Upper lobe of right lung (tissue), 1 donor: Measurements from ENCODE around the gene DHX9. TPM values are rescaled to one million over a fixed set of nuclear protein-coding genes. Genes with fewer than 3 reads are reported as not detected.

Source experiments
- ATAC-seq: fragments of 200-7000 bp; cut with Tn5 transposase; one replicate; pipeline ENCODE4 v1.9.1; 2020; ENCODE audit warnings: mild to moderate bottlenecking, moderate library complexity
- DNase-seq: peaks from one replicate; pipeline ENCODE4 v3.0.0-alpha.2; 2020
- H3K27ac ChIP-seq: fragments of 200-600 bp; one replicate; pipeline ENCODE4 v1.8.0; 2022
- H3K27me3 ChIP-seq: fragments of 200-600 bp; one replicate; pipeline ENCODE4 v1.8.0; 2022; ENCODE audit warnings: mild to moderate bottlenecking
- H3K36me3 ChIP-seq: fragments of 200-600 bp; one replicate; pipeline ENCODE4 v1.8.0; 2022
- H3K4me1 ChIP-seq: fragments of 200-600 bp; one replicate; pipeline ENCODE4 v1.8.0; 2022
- H3K4me3 ChIP-seq: fragments of 200-600 bp; one replicate; pipeline ENCODE4 v1.8.0; 2022; ENCODE audit warnings: mild to moderate bottlenecking
- H3K9me3 ChIP-seq: fragments of 200-600 bp; one replicate; pipeline ENCODE4 v1.8.0; 2022
- CTCF ChIP-seq: fragments of 200-600 bp; IDR thresholded peaks from one replicate; pipeline ENCODE4 v1.8.0; 2022; ENCODE audit warnings: antibody characterized with exemption
- intact Hi-C: fragments of 100-400 bp; cut with DNase I; formaldehyde crosslinking; loops from one replicate; pipeline ENCODE4 v1.11.0; 2022
- total RNA-seq: library from RNA; stranded (reverse); fragmentation: NEBNext Ultra II Directional; extraction: Animal tissue kit (Norgen Biotek cat#: 25700); gene quantifications from one replicate; pipeline ENCODE4 v1.2.1, GENCODE V29; 2021
- donor health status: DM: no; HTN: yes; CAD: no; lungs with severe emphysema.

DHX9 gene
- total RNA-seq, 1 donor from 2014 or later, result 126 TPM

GRCh38 chr1:182910143-182910542 is 71.0 kb downstream of the DHX9 start:
- no peak overlapping the region for H3K4me3 ChIP-seq
- H3K27ac ChIP-seq, result no peak overlapping the region
- DNase-seq, result no peak
- intact Hi-C loops, result no loop called here
- no peak for ATAC-seq
- no peaks in the 10 kb centered on the region for H3K36me3 ChIP-seq
- H3K9me3 ChIP-seq, result no peaks in the 10 kb centered on the region
- no peaks in the 10 kb centered on the region for H3K4me1 ChIP-seq
- H3K27me3 ChIP-seq, result no peaks in the 10 kb centered on the region
- TF ChIP-seq CTCF, result no peak

GRCh38 chr1:182913401-182913800 is 74.3 kb downstream of the DHX9 start:
- TF ChIP-seq CTCF, result no peak
- Histone ChIP-seq H3K4me3 (no peak overlapping the region), H3K4me1 (no peaks in the 10 kb centered on the region), H3K27ac (no peak overlapping the region), H3K36me3 (no peaks in the 10 kb centered on the region), H3K27me3 (no peaks in the 10 kb centered on the region), H3K9me3 (no peaks in the 10 kb centered on the region)
- no peak for ATAC-seq
- no peak for DNase-seq
- intact Hi-C loops, result no loop called here

- Histone ChIP-seq H3K27me3 (no peaks in the 10 kb centered on the region), H3K9me3 (no peaks in the 10 kb centered on the region), H3K4me1 (no peaks in the 10 kb centered on the region), H3K4me3 (no peak overlapping the region), H3K36me3 (no peaks in the 10 kb centered on the region), H3K27ac (no peak overlapping the region)
- TF ChIP-seq CTCF, result no peak
- no peak for ATAC-seq
- intact Hi-C loops, result no loop called here
- no peak for DNase-seq
Measured at GRCh38 chr1:182917378-182917777, 78.2 kb downstream of the DHX9 start.

GRCh38 chr1:182925661-182926060 is 86.5 kb downstream of the DHX9 start:
- no peak for DNase-seq
- no peak for TF ChIP-seq CTCF
- no peaks in the 10 kb centered on the region for H3K36me3 ChIP-seq
- no peaks in the 10 kb centered on the region for H3K27me3 ChIP-seq
- ATAC-seq, result no peak
- H3K4me1 ChIP-seq, result no peaks in the 10 kb centered on the region
- H3K4me3 ChIP-seq, result no peak overlapping the region
- intact Hi-C loops, result no loop called here
- no peaks in the 10 kb centered on the region for H3K9me3 ChIP-seq
- no peak overlapping the region for H3K27ac ChIP-seq

GRCh38 chr1:182927693-182928433 is 88.7 kb downstream of the DHX9 start:
- no peaks in the 10 kb centered on the region for H3K27me3 ChIP-seq
- intact Hi-C loops, result no loop called here
- no peak for DNase-seq
- H3K27ac ChIP-seq, result no peak overlapping the region
- no peaks in the 10 kb centered on the region for H3K9me3 ChIP-seq
- H3K4me3 ChIP-seq, result no peak overlapping the region
- H3K36me3 ChIP-seq, result no peaks in the 10 kb centered on the region
- TF ChIP-seq CTCF, result no peak
- ATAC-seq, result no peak
- H3K4me1 ChIP-seq, result no peaks in the 10 kb centered on the region

GRCh38 chr1:182930985-182931384 is 91.8 kb downstream of the DHX9 start:
- intact Hi-C loops, result no loop called here
- no peak for TF ChIP-seq CTCF
- no peaks in the 10 kb centered on the region for H3K36me3 ChIP-seq
- H3K27me3 ChIP-seq, result no peaks in the 10 kb centered on the region
- DNase-seq (no peak), ATAC-seq (no peak)
- no peaks in the 10 kb centered on the region for H3K4me1 ChIP-seq
- H3K27ac ChIP-seq, result no peak overlapping the region
- no peaks in the 10 kb centered on the region for H3K9me3 ChIP-seq
- H3K4me3 ChIP-seq, result no peak overlapping the region
